HEK293 (cell line): Measurements from ENCODE around the gene NOB1.

Experiments used
- CTCF ChIP-seq: fragments of 450-650 bp; formaldehyde crosslinking; IDR thresholded peaks from 2 replicates; pipeline ENCODE4 v1.5.1; 2016; ENCODE audit warnings: missing biosample characterization, missing genetic modification characterization
- ZBTB49 ChIP-seq: fragments of 450-650 bp; formaldehyde crosslinking; IDR thresholded peaks from 2 replicates; pipeline ENCODE4 v1.5.1; 2016; ENCODE audit warnings: missing biosample characterization, missing genetic modification characterization, low read depth
- ZFP69B ChIP-seq: fragments of 450-650 bp; formaldehyde crosslinking; IDR thresholded peaks from 2 replicates; pipeline ENCODE4 v1.5.1; 2016; ENCODE audit warnings: missing biosample characterization, missing genetic modification characterization
- ZNF169 ChIP-seq: fragments of 450-650 bp; formaldehyde crosslinking; IDR thresholded peaks from 2 replicates; pipeline ENCODE4 v1.5.1; 2016; ENCODE audit warnings: missing biosample characterization, missing genetic modification characterization
- ZNF335 ChIP-seq: fragments of 450-650 bp; formaldehyde crosslinking; conservative IDR thresholded peaks from 2 replicates; pipeline ENCODE4 v1.5.1; 2016; ENCODE audit warnings: missing biosample characterization, missing genetic modification characterization
- ZNF341 ChIP-seq: fragments of 450-650 bp; formaldehyde crosslinking; IDR thresholded peaks from 2 replicates; pipeline ENCODE4; 2016; ENCODE audit warnings: low read depth, missing biosample characterization, missing genetic modification characterization
- ZNF529 ChIP-seq: fragments of 450-650 bp; formaldehyde crosslinking; IDR thresholded peaks from 2 replicates; pipeline ENCODE4 v1.5.1; 2017; ENCODE audit warnings: missing genetic modification characterization, missing biosample characterization; ENCODE audit not compliant: insufficient replicate concordance
- ZNF639 ChIP-seq: fragments of 450-650 bp; formaldehyde crosslinking; IDR thresholded peaks from 2 replicates; pipeline ENCODE4 v1.5.1; 2016; ENCODE audit warnings: missing biosample characterization, missing genetic modification characterization
- TF ChIP-seq, protein P1 (sequence below): fragments of 450-650 bp; formaldehyde crosslinking; IDR thresholded peaks from 2 replicates; pipeline ENCODE4 v1.5.1; 2016; ENCODE audit warnings: missing biosample characterization, missing genetic modification characterization, low read depth
- TF ChIP-seq, protein P2 (sequence below): fragments of 450-650 bp; formaldehyde crosslinking; IDR thresholded peaks from 2 replicates; pipeline ENCODE4 v1.5.1; 2016; ENCODE audit warnings: missing biosample characterization, missing genetic modification characterization, borderline replicate concordance

DNA sequence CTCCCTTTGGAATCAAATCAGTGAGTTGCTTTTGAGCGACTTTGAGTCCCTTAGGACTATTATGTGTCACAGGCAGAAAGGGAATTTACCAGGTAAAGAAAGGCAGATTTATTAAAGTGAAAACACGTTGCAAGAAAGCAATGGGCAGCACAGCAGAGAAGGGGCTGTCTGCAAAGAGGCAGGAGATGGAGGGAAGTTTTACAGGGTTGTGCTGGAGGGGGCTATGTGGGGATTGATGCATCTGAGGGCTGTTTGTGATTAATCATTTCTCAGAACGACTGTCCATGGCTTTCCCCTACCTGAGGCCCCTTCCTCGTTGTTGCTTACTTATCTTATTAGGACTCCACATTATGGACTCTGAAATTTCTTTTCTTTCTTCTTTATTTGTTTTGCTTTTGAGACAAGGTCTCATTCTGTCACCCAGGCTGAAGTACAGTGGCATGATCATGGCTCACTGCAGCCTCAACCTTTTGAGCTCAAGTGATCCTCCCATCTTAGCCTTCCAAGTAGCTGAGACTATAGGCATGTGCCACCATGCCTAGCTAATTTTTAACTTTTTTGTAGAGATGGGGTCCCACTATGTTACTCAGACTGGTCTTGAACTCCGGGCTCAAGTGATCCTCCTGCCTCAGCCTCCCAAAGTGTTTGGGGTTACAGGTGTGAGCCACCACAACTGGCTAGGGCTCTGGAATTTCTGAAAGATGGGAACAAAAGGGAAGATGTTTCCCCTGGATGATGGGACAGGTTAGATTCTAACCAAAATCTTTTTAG lies 12.9 kb upstream of the NOB1 start:
- no peak for TF ChIP-seq CTCF
- TF ChIP-seq ZNF639 (tag by site-specific recombination): no peak
- no peak for TF ChIP-seq ZNF529 (tag by site-specific recombination)
- no peak for TF ChIP-seq ZNF335 (tag by site-specific recombination)
- TF ChIP-seq ZNF169 (tag by site-specific recombination): no peak
- no peak for TF ChIP-seq ZFP69B (tag by site-specific recombination)
- TF ChIP-seq ZBTB49 (tag by site-specific recombination): no peak
- TF ChIP-seq, protein P1, sequence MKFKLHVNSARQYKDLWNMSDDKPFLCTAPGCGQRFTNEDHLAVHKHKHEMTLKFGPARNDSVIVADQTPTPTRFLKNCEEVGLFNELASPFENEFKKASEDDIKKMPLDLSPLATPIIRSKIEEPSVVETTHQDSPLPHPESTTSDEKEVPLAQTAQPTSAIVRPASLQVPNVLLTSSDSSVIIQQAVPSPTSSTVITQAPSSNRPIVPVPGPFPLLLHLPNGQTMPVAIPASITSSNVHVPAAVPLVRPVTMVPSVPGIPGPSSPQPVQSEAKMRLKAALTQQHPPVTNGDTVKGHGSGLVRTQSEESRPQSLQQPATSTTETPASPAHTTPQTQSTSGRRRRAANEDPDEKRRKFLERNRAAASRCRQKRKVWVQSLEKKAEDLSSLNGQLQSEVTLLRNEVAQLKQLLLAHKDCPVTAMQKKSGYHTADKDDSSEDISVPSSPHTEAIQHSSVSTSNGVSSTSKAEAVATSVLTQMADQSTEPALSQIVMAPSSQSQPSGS (tag by site-specific recombination): no peak
- TF ChIP-seq ZNF341 (tag by site-specific recombination): no peak
- TF ChIP-seq, protein P2, sequence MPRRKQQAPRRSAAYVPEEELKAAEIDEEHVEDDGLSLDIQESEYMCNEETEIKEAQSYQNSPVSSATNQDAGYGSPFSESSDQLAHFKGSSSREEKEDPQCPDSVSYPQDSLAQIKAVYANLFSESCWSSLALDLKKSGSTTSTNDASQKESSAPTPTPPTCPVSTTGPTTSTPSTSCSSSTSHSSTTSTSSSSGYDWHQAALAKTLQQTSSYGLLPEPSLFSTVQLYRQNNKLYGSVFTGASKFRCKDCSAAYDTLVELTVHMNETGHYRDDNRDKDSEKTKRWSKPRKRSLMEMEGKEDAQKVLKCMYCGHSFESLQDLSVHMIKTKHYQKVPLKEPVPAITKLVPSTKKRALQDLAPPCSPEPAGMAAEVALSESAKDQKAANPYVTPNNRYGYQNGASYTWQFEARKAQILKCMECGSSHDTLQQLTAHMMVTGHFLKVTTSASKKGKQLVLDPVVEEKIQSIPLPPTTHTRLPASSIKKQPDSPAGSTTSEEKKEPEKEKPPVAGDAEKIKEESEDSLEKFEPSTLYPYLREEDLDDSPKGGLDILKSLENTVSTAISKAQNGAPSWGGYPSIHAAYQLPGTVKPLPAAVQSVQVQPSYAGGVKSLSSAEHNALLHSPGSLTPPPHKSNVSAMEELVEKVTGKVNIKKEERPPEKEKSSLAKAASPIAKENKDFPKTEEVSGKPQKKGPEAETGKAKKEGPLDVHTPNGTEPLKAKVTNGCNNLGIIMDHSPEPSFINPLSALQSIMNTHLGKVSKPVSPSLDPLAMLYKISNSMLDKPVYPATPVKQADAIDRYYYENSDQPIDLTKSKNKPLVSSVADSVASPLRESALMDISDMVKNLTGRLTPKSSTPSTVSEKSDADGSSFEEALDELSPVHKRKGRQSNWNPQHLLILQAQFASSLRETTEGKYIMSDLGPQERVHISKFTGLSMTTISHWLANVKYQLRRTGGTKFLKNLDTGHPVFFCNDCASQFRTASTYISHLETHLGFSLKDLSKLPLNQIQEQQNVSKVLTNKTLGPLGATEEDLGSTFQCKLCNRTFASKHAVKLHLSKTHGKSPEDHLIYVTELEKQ (tag by site-specific recombination): no peak
